Ishikawa (cell line): ENCODE data around the gene C6orf62.

Experiments used
- CEBPB ChIP-seq: IDR thresholded peaks from 2 replicates; pipeline ENCODE4 v1.6.1; 2012
- CREB1 ChIP-seq: IDR thresholded peaks from 2 replicates; pipeline ENCODE4 v1.6.1; 2012; ENCODE audit warnings: low read depth
- EGR1 ChIP-seq: IDR thresholded peaks from 2 replicates; pipeline ENCODE4 v1.6.1; 2012
- EP300 ChIP-seq: IDR thresholded peaks from 2 replicates; pipeline ENCODE4 v1.6.1; 2012; ENCODE audit warnings: borderline replicate concordance
- FOXM1 ChIP-seq: IDR thresholded peaks from 2 replicates; pipeline ENCODE4 v1.6.1; 2012; ENCODE audit warnings: low read depth, borderline replicate concordance
- NFIC ChIP-seq: IDR thresholded peaks from 2 replicates; pipeline ENCODE4 v1.6.1; 2012
- RAD21 ChIP-seq: IDR thresholded peaks from 2 replicates; pipeline ENCODE4 v1.6.1; 2012; ENCODE audit warnings: low read depth
- TAF1 ChIP-seq: IDR thresholded peaks from 2 replicates; pipeline ENCODE4 v1.6.1; 2012; ENCODE audit warnings: low read depth, mild to moderate bottlenecking
- TCF12 ChIP-seq: IDR thresholded peaks from 2 replicates; pipeline ENCODE4 v1.6.1; 2012; ENCODE audit warnings: low read depth
- TEAD4 ChIP-seq: IDR thresholded peaks from 2 replicates; pipeline ENCODE4 v1.6.1; 2012
- YY1 ChIP-seq: IDR thresholded peaks from 2 replicates; pipeline ENCODE4 v1.6.1; 2012; ENCODE audit warnings: low read depth
- ZBTB7A ChIP-seq: IDR thresholded peaks from 2 replicates; pipeline ENCODE4 v1.6.1; 2012; ENCODE audit warnings: low read depth
- TF ChIP-seq, protein P1 (sequence below): IDR thresholded peaks from 2 replicates; pipeline ENCODE4 v1.6.1; 2012
- TF ChIP-seq, protein P2 (sequence below): IDR thresholded peaks from 2 replicates; pipeline ENCODE4 v1.6.1; 2012
- TF ChIP-seq, protein P3 (sequence below): IDR thresholded peaks from 2 replicates; pipeline ENCODE4 v1.6.1; 2012; ENCODE audit warnings: low read depth, mild to moderate bottlenecking

Gene C6orf62

DNA sequence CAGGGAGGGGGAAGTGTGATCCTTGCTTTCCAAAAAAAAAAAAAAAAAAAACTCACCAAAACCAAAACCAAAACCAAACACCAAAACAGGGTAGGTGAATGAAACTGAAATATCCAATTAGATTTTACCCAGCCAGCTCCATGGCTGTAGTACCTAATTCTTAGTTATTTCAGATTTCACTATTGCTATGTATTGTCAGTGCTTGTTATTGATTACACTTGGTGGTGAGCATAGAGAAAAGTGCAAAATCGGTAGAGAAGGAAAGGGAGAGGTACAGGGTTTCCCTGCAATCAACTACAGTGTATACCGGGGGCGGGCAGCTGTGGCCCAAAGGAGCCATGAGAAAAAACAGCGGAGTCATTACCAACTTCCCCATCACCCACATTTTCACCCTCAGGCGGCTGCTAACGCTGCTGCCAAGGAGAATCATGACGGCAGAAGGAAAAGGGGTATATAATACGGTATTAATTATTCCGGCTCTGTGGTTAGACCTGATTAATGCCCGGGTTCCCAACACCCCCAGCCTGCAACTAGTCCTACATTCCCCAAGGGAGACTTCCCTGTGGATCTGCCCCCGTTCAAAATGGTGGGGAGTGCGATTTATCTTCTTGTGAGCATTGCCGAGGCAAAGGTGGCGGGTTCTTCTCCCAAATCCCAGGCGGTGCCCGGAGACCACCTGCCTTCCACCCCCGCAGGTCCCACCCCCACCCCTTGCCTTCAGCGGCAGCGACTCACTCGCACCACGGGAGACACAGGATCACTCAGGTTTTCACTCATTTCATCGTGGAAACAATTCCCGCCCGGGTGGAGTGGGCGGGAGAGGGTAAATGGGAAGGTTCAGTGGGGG lies at the start of gene C6orf62:
Gene C6orf62, minus strand, starts transcription at position 30 of the 847 bp plus-strand sequence. CDS start 486 bp downstream, outside the sequence.
- TF ChIP-seq CREB1: no peak
- TF ChIP-seq EGR1: no peak
- no peak for TF ChIP-seq ZBTB7A
- TF ChIP-seq CEBPB: no peak
- TF ChIP-seq NFIC: no peak
- TF ChIP-seq, protein P1, sequence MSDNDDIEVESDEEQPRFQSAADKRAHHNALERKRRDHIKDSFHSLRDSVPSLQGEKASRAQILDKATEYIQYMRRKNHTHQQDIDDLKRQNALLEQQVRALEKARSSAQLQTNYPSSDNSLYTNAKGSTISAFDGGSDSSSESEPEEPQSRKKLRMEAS: no peak
- no peak for TF ChIP-seq TCF12
- TF ChIP-seq, protein P2, sequence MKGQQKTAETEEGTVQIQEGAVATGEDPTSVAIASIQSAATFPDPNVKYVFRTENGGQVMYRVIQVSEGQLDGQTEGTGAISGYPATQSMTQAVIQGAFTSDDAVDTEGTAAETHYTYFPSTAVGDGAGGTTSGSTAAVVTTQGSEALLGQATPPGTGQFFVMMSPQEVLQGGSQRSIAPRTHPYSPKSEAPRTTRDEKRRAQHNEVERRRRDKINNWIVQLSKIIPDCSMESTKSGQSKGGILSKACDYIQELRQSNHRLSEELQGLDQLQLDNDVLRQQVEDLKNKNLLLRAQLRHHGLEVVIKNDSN: no peak
- TF ChIP-seq EP300: no peak
- no peak for TF ChIP-seq FOXM1
- TF ChIP-seq, protein P3, sequence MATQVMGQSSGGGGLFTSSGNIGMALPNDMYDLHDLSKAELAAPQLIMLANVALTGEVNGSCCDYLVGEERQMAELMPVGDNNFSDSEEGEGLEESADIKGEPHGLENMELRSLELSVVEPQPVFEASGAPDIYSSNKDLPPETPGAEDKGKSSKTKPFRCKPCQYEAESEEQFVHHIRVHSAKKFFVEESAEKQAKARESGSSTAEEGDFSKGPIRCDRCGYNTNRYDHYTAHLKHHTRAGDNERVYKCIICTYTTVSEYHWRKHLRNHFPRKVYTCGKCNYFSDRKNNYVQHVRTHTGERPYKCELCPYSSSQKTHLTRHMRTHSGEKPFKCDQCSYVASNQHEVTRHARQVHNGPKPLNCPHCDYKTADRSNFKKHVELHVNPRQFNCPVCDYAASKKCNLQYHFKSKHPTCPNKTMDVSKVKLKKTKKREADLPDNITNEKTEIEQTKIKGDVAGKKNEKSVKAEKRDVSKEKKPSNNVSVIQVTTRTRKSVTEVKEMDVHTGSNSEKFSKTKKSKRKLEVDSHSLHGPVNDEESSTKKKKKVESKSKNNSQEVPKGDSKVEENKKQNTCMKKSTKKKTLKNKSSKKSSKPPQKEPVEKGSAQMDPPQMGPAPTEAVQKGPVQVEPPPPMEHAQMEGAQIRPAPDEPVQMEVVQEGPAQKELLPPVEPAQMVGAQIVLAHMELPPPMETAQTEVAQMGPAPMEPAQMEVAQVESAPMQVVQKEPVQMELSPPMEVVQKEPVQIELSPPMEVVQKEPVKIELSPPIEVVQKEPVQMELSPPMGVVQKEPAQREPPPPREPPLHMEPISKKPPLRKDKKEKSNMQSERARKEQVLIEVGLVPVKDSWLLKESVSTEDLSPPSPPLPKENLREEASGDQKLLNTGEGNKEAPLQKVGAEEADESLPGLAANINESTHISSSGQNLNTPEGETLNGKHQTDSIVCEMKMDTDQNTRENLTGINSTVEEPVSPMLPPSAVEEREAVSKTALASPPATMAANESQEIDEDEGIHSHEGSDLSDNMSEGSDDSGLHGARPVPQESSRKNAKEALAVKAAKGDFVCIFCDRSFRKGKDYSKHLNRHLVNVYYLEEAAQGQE: no peak
- no peak for TF ChIP-seq YY1
- TF ChIP-seq TAF1: no peak
- TF ChIP-seq TEAD4: no peak
- TF ChIP-seq RAD21: no peak

DNA sequence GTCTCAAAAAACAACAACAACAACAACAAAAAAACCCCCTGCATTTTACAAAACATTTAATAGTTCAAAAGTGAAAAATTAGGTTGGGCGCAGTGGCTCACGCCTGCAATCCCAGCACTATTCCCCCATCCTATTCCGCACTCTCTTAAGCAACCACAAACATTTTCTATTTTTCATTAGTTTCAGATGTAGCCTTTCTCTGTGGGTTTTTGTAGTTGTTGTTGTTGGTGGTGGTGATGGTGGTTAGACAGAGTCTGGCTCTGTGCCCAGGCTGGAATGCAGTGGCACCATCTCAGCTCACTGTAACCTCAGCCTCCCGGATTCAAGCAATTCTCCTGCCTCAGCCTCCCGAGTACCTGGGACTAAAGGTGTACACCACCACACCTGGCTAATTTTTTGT lies 49.4 kb upstream of the C6orf62 start:
- TF ChIP-seq, protein P3: no peak
- TF ChIP-seq CREB1: no peak
- no peak for TF ChIP-seq EP300
- no peak for TF ChIP-seq TCF12
- TF ChIP-seq, protein P1: no peak
- TF ChIP-seq RAD21: no peak
- TF ChIP-seq, protein P2: no peak
- TF ChIP-seq TAF1: no peak

DNA sequence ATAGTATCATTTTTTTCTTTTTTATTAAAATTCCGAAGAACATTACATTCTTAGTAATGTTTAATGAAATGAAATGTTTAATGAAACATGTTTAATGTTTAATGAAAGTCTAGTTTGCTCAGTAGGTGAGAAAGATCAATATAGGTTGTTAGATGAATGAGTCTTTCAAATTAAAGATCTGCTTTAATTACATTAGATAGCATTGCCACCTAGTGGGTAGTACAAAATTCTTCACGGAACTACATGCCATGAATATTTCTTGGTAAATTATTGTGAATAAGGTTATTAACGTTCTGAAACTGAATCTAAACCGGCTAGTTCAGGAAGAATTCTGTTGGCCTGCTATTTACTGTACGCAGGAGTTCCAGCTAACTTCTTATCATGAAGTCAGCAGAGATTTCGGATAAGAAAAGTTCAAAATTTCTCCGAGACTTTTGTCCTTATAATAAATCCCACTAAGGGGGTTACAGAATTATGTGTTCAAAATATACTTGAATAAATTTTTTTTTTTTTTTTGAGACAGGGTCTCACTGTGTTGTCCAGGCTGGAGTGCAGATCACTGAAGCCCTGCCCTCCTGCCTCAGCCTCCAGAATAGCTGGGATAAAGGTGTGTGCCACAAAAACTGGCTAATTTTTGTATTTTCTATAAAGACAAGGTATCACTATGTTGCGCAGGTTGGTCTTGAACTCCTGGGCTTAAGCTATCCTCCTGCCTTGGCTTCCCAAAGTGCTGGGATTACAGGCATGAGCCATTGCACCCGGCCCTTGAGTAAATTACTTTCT lies 47.9 kb upstream of the C6orf62 start:
- TF ChIP-seq CREB1 (no peak), TCF12 (no peak), RAD21 (peak; percentile 66), NFIC (no peak), YY1 (no peak)
- TF ChIP-seq, protein P3: no peak

DNA sequence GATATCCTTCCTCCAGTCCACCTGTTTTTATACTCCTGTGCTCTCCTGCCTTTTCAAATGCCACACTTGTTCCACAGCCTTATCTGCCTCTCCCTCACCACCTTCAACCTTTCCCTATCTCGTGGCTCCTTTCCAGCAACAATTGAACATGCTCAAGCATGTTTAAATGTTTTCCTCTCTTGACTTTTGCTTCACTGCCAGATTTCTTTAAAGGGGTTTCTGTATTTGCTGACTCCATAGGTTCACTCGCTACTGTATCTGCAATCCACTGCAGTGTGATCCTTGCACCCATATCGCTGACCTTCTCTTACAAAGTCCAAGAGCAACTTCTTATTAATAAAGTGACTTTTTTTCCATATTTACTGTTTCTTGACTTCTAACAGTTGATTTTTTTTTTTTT lies 44.6 kb upstream of the C6orf62 start:
- TF ChIP-seq RAD21 (no peak), TAF1 (no peak), TCF12 (no peak), EGR1 (no peak), ZBTB7A (no peak), CEBPB (no peak), YY1 (no peak), FOXM1 (no peak), EP300 (no peak), TEAD4 (no peak), CREB1 (no peak), NFIC (no peak)
- TF ChIP-seq, protein P1: no peak
- TF ChIP-seq, protein P3: no peak
- TF ChIP-seq, protein P2: no peak
